Hepatocyte (in vitro differentiated cells): Measurements from ENCODE around the gene SAMD14. TPM values are rescaled to one million over a fixed set of nuclear protein-coding genes. Genes with fewer than 3 reads are reported as not detected.

ENCODE experiments used
- DNase-seq: peaks from one replicate; pipeline ENCODE4 v3.0.0-alpha.2; 2016; ENCODE audit warnings: low spot score
- H2AFZ ChIP-seq: fragments of 200-600 bp; sonication (generic); 2 replicates; pipeline ENCODE4 v1.6.0; 2016; ENCODE audit warnings: antibody characterized with exemption, mild to moderate bottlenecking
- H3K27ac ChIP-seq: fragments of 200-600 bp; sonication (generic); 2 replicates; pipeline ENCODE4 v1.5.1; 2016; ENCODE audit warnings: mild to moderate bottlenecking
- H3K27me3 ChIP-seq: fragments of 200-600 bp; sonication (generic); 2 replicates; pipeline ENCODE4 v1.6.1; 2016
- H3K36me3 ChIP-seq: fragments of 200-600 bp; sonication (generic); replicated peaks from 2 replicates; pipeline ENCODE4 v1.5.1; 2016; ENCODE audit warnings: low read depth; ENCODE audit not compliant: insufficient read depth
- H3K4me1 ChIP-seq: fragments of 200-600 bp; sonication (generic); 2 replicates; pipeline ENCODE4 v1.5.1; 2016; ENCODE audit warnings: mild to moderate bottlenecking, moderate library complexity; ENCODE audit not compliant: insufficient read depth
- H3K4me2 ChIP-seq: fragments of 200-600 bp; sonication (generic); 2 replicates; pipeline ENCODE4 v1.6.0; 2016
- H3K4me3 ChIP-seq: fragments of 200-600 bp; sonication (generic); 2 replicates; pipeline ENCODE4 v1.5.1; 2016; ENCODE audit warnings: mild to moderate bottlenecking
- H3K79me2 ChIP-seq: fragments of 200-600 bp; sonication (generic); 2 replicates; pipeline ENCODE4 v1.6.0; 2017; ENCODE audit warnings: mild to moderate bottlenecking
- H3K9me2 ChIP-seq: fragments of 200-600 bp; sonication (generic); replicated peaks from 2 replicates; pipeline ENCODE4 v1.6.0; 2017; ENCODE audit warnings: mild to moderate bottlenecking; ENCODE audit not compliant: insufficient read depth
- H3K9me3 ChIP-seq: fragments of 200-600 bp; sonication (generic); 2 replicates; pipeline ENCODE4 v1.5.1; 2016; ENCODE audit warnings: low read depth, mild to moderate bottlenecking
- H4K20me1 ChIP-seq: fragments of 200-600 bp; sonication (generic); 2 replicates; pipeline ENCODE4 v1.6.0; 2016; ENCODE audit warnings: mild to moderate bottlenecking; ENCODE audit not compliant: insufficient read depth, poor library complexity, severe bottlenecking
- CTCF ChIP-seq: fragments of 200-600 bp; sonication (generic); IDR thresholded peaks from 2 replicates; pipeline ENCODE4 v1.5.1; 2016; ENCODE audit warnings: antibody characterized with exemption, mild to moderate bottlenecking; ENCODE audit not compliant: poor library complexity
- EZH2 ChIP-seq: fragments of 200-600 bp; sonication (generic); IDR thresholded peaks from 2 replicates; pipeline ENCODE4 v1.6.1; 2016; ENCODE audit warnings: antibody characterized with exemption, mild to moderate bottlenecking, borderline replicate concordance
- EZH2phosphoT487 ChIP-seq: fragments of 200-600 bp; sonication (generic); IDR thresholded peaks from one replicate; pipeline ENCODE4 v1.6.1; 2018; ENCODE audit warnings: antibody characterized with exemption, mild to moderate bottlenecking, low read depth, moderate library complexity; ENCODE audit not compliant: unreplicated experiment, severe bottlenecking
- WGBS: methylation state at CpG from one replicate; pipeline ENCODE4 v1.1.6; 2016; ENCODE audit warnings: low lambda C conversion rate; ENCODE audit errors: missing lambda C conversion rate; 5-methylcytosine and 5-hydroxymethylcytosine counted together
- polyA plus RNA-seq: library from polyadenylated mRNA; unstranded; fragments of >200 nt; fragmentation: Nextera tagmentation; extraction: Ambion mirVana; gene quantifications from 2 replicates; pipeline ENCODE4 v1.2.1, GENCODE V29; 2016
- total RNA-seq: library from RNA; depleted of rRNA; stranded (reverse); fragments of >200 nt; gene quantifications from 2 replicates; pipeline ENCODE4 v1.2.3, GENCODE V29; 2014

Gene SAMD14
- total and polyA plus RNA-seq, 2 experiments from 2014 or later = 3.1 to 4.2 TPM

- Histone ChIP-seq H3K4me3 (no peak overlapping the region), H3K9me2 (no peaks in the 10 kb centered on the region), H3K27ac (no peak overlapping the region), H3K36me3 (no peaks in the 10 kb centered on the region), H3K4me1 (peaks cover 29% of the 10 kb centered on the region), H3K79me2 (peaks cover 44% of the 10 kb centered on the region), H4K20me1 (peaks cover 39% of the 10 kb centered on the region), H3K4me2 (no peak overlapping the region), H3K27me3 (no peaks in the 10 kb centered on the region), H2AFZ (no peak overlapping the region), H3K9me3 (no peaks in the 10 kb centered on the region)
- no peak for DNase-seq
- TF ChIP-seq CTCF (no peak), EZH2 (no peak), EZH2phosphoT487 (no peak)
- WGBS = 92% methylated on average over 16 of the region's 16 CpGs
Observed at GRCh38 chr17:50144845-50145531, 15.0 kb upstream of the SAMD14 start.

GRCh38 chr17:50144355-50144754 lies 14.4 kb upstream of the SAMD14 start:
- H3K4me2 ChIP-seq = no peak overlapping the region
- peaks cover 38% of the 10 kb centered on the region for H3K79me2 ChIP-seq
- WGBS = 87% methylated on average over 6 of the region's 6 CpGs
- H3K9me3 ChIP-seq = no peaks in the 10 kb centered on the region
- DNase-seq = no peak
- H3K4me1 ChIP-seq = peaks cover 29% of the 10 kb centered on the region
- H3K27me3 ChIP-seq = no peaks in the 10 kb centered on the region
- H3K9me2 ChIP-seq = no peaks in the 10 kb centered on the region
- TF ChIP-seq CTCF (no peak), EZH2phosphoT487 (no peak), EZH2 (no peak)
- H3K36me3 ChIP-seq = no peaks in the 10 kb centered on the region
- H2AFZ ChIP-seq = no peak overlapping the region
- no peak overlapping the region for H3K27ac ChIP-seq
- no peak overlapping the region for H3K4me3 ChIP-seq
- peaks cover 39% of the 10 kb centered on the region for H4K20me1 ChIP-seq

- Histone ChIP-seq H3K4me3 (no peak overlapping the region), H3K4me1 (peaks cover 29% of the 10 kb centered on the region), H2AFZ (no peak overlapping the region), H4K20me1 (peaks cover 32% of the 10 kb centered on the region), H3K9me2 (no peaks in the 10 kb centered on the region), H3K27ac (no peak overlapping the region), H3K79me2 (peaks cover 31% of the 10 kb centered on the region), H3K9me3 (no peaks in the 10 kb centered on the region), H3K36me3 (no peaks in the 10 kb centered on the region), H3K27me3 (no peaks in the 10 kb centered on the region), H3K4me2 (no peak overlapping the region)
- DNase-seq = no peak
- WGBS = 98% methylated on average over 20 of the region's 20 CpGs
- TF ChIP-seq EZH2phosphoT487 = no peak
- TF ChIP-seq CTCF = no peak
- TF ChIP-seq EZH2 = no peak
Observed at GRCh38 chr17:50143461-50144176, 13.7 kb upstream of the SAMD14 start.
